Activated CD8-positive, alpha-beta T cell treated with anti-CD3 and anti-CD28 coated beads, Interleukin-2, amount 10 ng/mL, durations not matched to agents 7 days and 5 days (primary cell): ENCODE data around the gene PPIG. TPM values are rescaled to one million over a fixed set of nuclear protein-coding genes. Genes with fewer than 3 reads are reported as not detected.
"Not testable (repeated sequence)": the region's sequence is repeated elsewhere in the genome, so short reads cannot be mapped to it uniquely, and the experiment has no call there.

Source experiments
- ATAC-seq: fragments of 150-1000 bp; cut with Tn5 transposase; one replicate; pipeline ENCODE4 v1.10.0; 2021; ENCODE audit warnings: moderate library complexity
- CTCF ChIA-PET: fragments of 350-600 bp; sonication (Branson Sonifier 250); formaldehyde crosslinking; loops from one replicate; lab custom pipeline; 2021; ENCODE audit warnings: antibody characterized with exemption; lab: Charles Lee
- POLR2A ChIA-PET: fragments of 350-600 bp; sonication (Branson Sonifier 250); formaldehyde crosslinking; loops from one replicate; lab custom pipeline; 2021; ENCODE audit warnings: antibody characterized with exemption; lab: Charles Lee
- DNase-seq: peaks from one replicate; pipeline ENCODE4 v3.0.0-alpha.2; 2020
- H3K27ac Mint-ChIP-seq: one replicate; pipeline ENCODE4 v1.8.0; 2021; ENCODE audit warnings: mild to moderate bottlenecking, mixed read lengths
- H3K27me3 Mint-ChIP-seq: one replicate; pipeline ENCODE4 v1.8.0; 2021; ENCODE audit warnings: low read depth, mixed read lengths
- H3K36me3 Mint-ChIP-seq: one replicate; pipeline ENCODE4 v1.8.0; 2021; ENCODE audit warnings: low read depth, mixed read lengths
- H3K4me1 Mint-ChIP-seq: one replicate; pipeline ENCODE4 v1.8.0; 2021; ENCODE audit warnings: low read depth, mixed read lengths
- H3K4me3 Mint-ChIP-seq: one replicate; pipeline ENCODE4 v1.8.0; 2021; ENCODE audit warnings: mild to moderate bottlenecking, mixed read lengths
- H3K9me3 Mint-ChIP-seq: one replicate; pipeline ENCODE4 v1.8.0; 2022; ENCODE audit warnings: mixed read lengths; ENCODE audit not compliant: insufficient read depth
- total RNA-seq, 2 experiments: library from RNA; stranded (reverse); gene quantifications; one replicate each; pipeline ENCODE4 v1.2.3, GENCODE V29; 2021

PPIG gene
- total RNA-seq, 2 experiments from 2014 or later: 56.6 to 62.0 TPM

DNA sequence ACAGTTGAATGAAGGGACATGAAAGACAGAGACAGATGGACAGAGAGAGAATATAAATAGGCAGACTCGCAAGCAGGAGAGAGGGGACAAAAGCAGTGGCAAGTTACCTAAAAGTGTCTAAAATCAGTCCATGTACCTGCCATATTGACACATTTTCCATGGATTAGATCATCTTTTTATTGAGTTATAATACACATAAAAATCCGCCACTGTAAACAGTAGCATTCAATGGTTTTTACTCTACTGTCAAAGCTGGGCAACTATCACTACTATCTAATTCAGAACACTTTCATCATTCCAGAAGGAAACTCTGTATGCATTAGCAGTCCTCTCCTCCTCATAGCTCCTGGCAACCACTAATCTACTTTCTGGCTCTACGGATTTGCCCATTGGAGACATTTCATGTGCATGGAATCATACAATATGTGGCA is 100.0 kb downstream of the PPIG start:
- H3K27ac Mint-ChIP-seq: peak overlapping the region; percentile 59
- ATAC-seq: no peak
- H3K27me3 Mint-ChIP-seq: peaks cover 7% of the 10 kb centered on the region
- peaks cover 13% of the 10 kb centered on the region for H3K4me1 Mint-ChIP-seq
- DNase-seq: no peak
- ChIA-PET CTCF (interaction anchor here (0.7 to 2.4 kb wide), 5 partner anchors 17 to 179 kb away, joined by 3 to 6 read pairs (median 3); no protein-coding TSS in a partner anchor), POLR2A (interaction anchor here (1.4 to 1.7 kb wide), 2 partner anchors 9 to 99 kb away, joined by 8 read pairs; partner anchors contain the start of genes CFAP210 and PHOSPHO2)
- H3K9me3 Mint-ChIP-seq: peaks cover 4% of the 10 kb centered on the region
- H3K4me3 Mint-ChIP-seq: no peak overlapping the region
- H3K36me3 Mint-ChIP-seq: no peaks in the 10 kb centered on the region

- H3K9me3 Mint-ChIP-seq, H3K27me3 Mint-ChIP-seq, H3K36me3 Mint-ChIP-seq, H3K27ac Mint-ChIP-seq, DNase-seq, CTCF ChIA-PET, ATAC-seq, H3K4me3 Mint-ChIP-seq: not testable (repeated sequence)
- peaks cover 13% of the 10 kb centered on the region for H3K4me1 Mint-ChIP-seq
- POLR2A ChIA-PET: interaction anchor here (1.7 kb wide), 1 partner anchor 100 kb away, joined by 8 read pairs; no protein-coding TSS in a partner anchor
These were observed 100.6 kb downstream of the PPIG start for GRCh38 chr2:169684712-169685111.

GRCh38 chr2:169686825-169687224 is 102.7 kb downstream of the PPIG start:
- peaks cover 13% of the 10 kb centered on the region for H3K4me1 Mint-ChIP-seq
- H3K9me3 Mint-ChIP-seq, H3K4me3 Mint-ChIP-seq, CTCF ChIA-PET, H3K27ac Mint-ChIP-seq, H3K36me3 Mint-ChIP-seq, POLR2A ChIA-PET, DNase-seq, ATAC-seq: not testable (repeated sequence)
- peaks cover 12% of the 10 kb centered on the region for H3K27me3 Mint-ChIP-seq

- CTCF ChIA-PET, H3K9me3 Mint-ChIP-seq, POLR2A ChIA-PET, H3K36me3 Mint-ChIP-seq, DNase-seq, H3K4me3 Mint-ChIP-seq, H3K27ac Mint-ChIP-seq, ATAC-seq: not testable (repeated sequence)
- H3K4me1 Mint-ChIP-seq: peaks cover 13% of the 10 kb centered on the region
- H3K27me3 Mint-ChIP-seq: peaks cover 21% of the 10 kb centered on the region
These were observed 103.8 kb downstream of the PPIG start for GRCh38 chr2:169687943-169688342.

GRCh38 chr2:169690958-169691357 is 106.8 kb downstream of the PPIG start:
- peaks cover 4% of the 10 kb centered on the region for H3K36me3 Mint-ChIP-seq
- ChIA-PET CTCF (no interaction called here), POLR2A (no interaction called here)

More at GRCh38 chr2:169690958-169691357, 106.8 kb downstream of the PPIG start:
- no peak overlapping the region for H3K4me3 Mint-ChIP-seq
- peaks cover 20% of the 10 kb centered on the region for H3K4me1 Mint-ChIP-seq
- no peak overlapping the region for H3K27ac Mint-ChIP-seq
- ATAC-seq (no peak), DNase-seq (no peak)
- peaks cover 27% of the 10 kb centered on the region for H3K27me3 Mint-ChIP-seq
- H3K9me3 Mint-ChIP-seq: peaks cover 4% of the 10 kb centered on the region

Other genes starting within 250 kb of the PPIG start
- gene LRP2, start 221.8 kb upstream of the PPIG start, total RNA-seq: under 1 TPM; 0.03 to 0.21 TPM
- gene BBS5, start 104.9 kb upstream of the PPIG start, total RNA-seq: 1 to 10 TPM; 1.9 to 2.2 TPM
- gene KLHL41, start 74.6 kb upstream of the PPIG start, total RNA-seq: not detected
- 10 to 100 TPM; 42.1 to 52.0 TPM for gene FASTKD1, start 10.5 kb upstream of the PPIG start, total RNA-seq
- not detected for gene CFAP210, start 110.1 kb downstream of the PPIG start, total RNA-seq
- gene PHOSPHO2, start 110.1 kb downstream of the PPIG start, total RNA-seq: 1 to 10 TPM; 3.2 to 4.2 TPM
- 1 to 10 TPM; 6.7 to 7.4 TPM for gene KLHL23, start 149.5 kb downstream of the PPIG start, total RNA-seq
- gene SSB, start 214.5 kb downstream of the PPIG start, total RNA-seq: 10 to 100 TPM; 86.0 to 86.9 TPM
- gene METTL5, start 240.6 kb downstream of the PPIG start, total RNA-seq: 10 to 100 TPM; 57.3 to 66.0 TPM
- 10 to 100 TPM; 20.8 to 21.5 TPM for gene UBR3, start 243.1 kb downstream of the PPIG start, total RNA-seq